ENCODE data around the gene SEMA3E. TPM values are rescaled to one million over a fixed set of nuclear protein-coding genes. Genes with fewer than 3 reads are reported as not detected.
"Not testable (repeated sequence)": the region's sequence is repeated elsewhere in the genome, so short reads cannot be mapped to it uniquely, and the experiment has no call there.

The SEMA3E gene
- total RNA-seq, 1 experiment from 2014 or later: not detected

GRCh38 chr7:83562960-83563359 is 86.0 kb downstream of the SEMA3E start:
- H2AFZ ChIP-seq (ENCODE audit: low read length): no peak overlapping the region
- DNase-seq: no peak
- H3K27me3 ChIP-seq (ENCODE audit: low read length): no peaks in the 10 kb centered on the region
- H3K79me2 ChIP-seq (ENCODE audit: low read length): no peaks in the 10 kb centered on the region
- H3K27ac ChIP-seq (ENCODE audit: low read length): no peak overlapping the region
- H3K36me3 ChIP-seq (ENCODE audit: insufficient read depth, low read length): no peaks in the 10 kb centered on the region
- H3K9me2 ChIP-seq (replicated peaks; ENCODE audit: insufficient read depth, low read length): no peaks in the 10 kb centered on the region
- H4K20me1 ChIP-seq (ENCODE audit: insufficient read depth, low read depth, low read length): no peaks in the 10 kb centered on the region
- H3K9me3 ChIP-seq (ENCODE audit: low read length): peaks cover 32% of the 10 kb centered on the region
- H3K4me1 ChIP-seq (ENCODE audit: low read length): no peaks in the 10 kb centered on the region
- H3K9ac ChIP-seq (ENCODE audit: low read length): no peak overlapping the region
- no peak overlapping the region for H3K4me3 ChIP-seq (ENCODE audit: low read length)
- no peak overlapping the region for H3K4me2 ChIP-seq (ENCODE audit: low read depth, low read length, poor library complexity, severe bottlenecking)

GRCh38 chr7:83562289-83562688 is 86.7 kb downstream of the SEMA3E start:
- Histone ChIP-seq H3K79me2 (ENCODE audit: low read length) (no peaks in the 10 kb centered on the region), H3K4me3 (ENCODE audit: low read length) (no peak overlapping the region), H3K27ac (ENCODE audit: low read length) (no peak overlapping the region), H3K4me2 (ENCODE audit: low read depth, low read length, poor library complexity, severe bottlenecking) (no peak overlapping the region), H3K9me3 (ENCODE audit: low read length) (peaks cover 36% of the 10 kb centered on the region), H2AFZ (ENCODE audit: low read length) (no peak overlapping the region), H4K20me1 (ENCODE audit: insufficient read depth, low read depth, low read length) (no peaks in the 10 kb centered on the region), H3K27me3 (ENCODE audit: low read length) (no peaks in the 10 kb centered on the region), H3K9me2 (replicated peaks; ENCODE audit: insufficient read depth, low read length) (no peaks in the 10 kb centered on the region), H3K4me1 (ENCODE audit: low read length) (no peaks in the 10 kb centered on the region), H3K36me3 (ENCODE audit: insufficient read depth, low read length) (no peaks in the 10 kb centered on the region), H3K9ac (ENCODE audit: low read length) (no peak overlapping the region)
- no peak for DNase-seq

GRCh38 chr7:83559887-83560286 is 89.1 kb downstream of the SEMA3E start:
- Histone ChIP-seq H3K36me3 (ENCODE audit: insufficient read depth, low read length) (no peaks in the 10 kb centered on the region), H3K9me2 (replicated peaks; ENCODE audit: insufficient read depth, low read length) (no peaks in the 10 kb centered on the region), H3K4me2 (ENCODE audit: low read depth, low read length, poor library complexity, severe bottlenecking) (no peak overlapping the region), H3K4me1 (ENCODE audit: low read length) (no peaks in the 10 kb centered on the region), H4K20me1 (ENCODE audit: insufficient read depth, low read depth, low read length) (no peaks in the 10 kb centered on the region), H3K4me3 (ENCODE audit: low read length) (no peak overlapping the region), H2AFZ (ENCODE audit: low read length) (no peak overlapping the region), H3K27me3 (ENCODE audit: low read length) (no peaks in the 10 kb centered on the region), H3K9me3 (ENCODE audit: low read length) (peaks cover 29% of the 10 kb centered on the region), H3K9ac (ENCODE audit: low read length) (no peak overlapping the region), H3K27ac (ENCODE audit: low read length) (no peak overlapping the region), H3K79me2 (ENCODE audit: low read length) (no peaks in the 10 kb centered on the region)
- no peak for DNase-seq

- not testable (repeated sequence) for H3K4me3 ChIP-seq (ENCODE audit: low read length); H3K4me2 ChIP-seq (ENCODE audit: low read depth, low read length, poor library complexity, severe bottlenecking); H4K20me1 ChIP-seq (ENCODE audit: insufficient read depth, low read depth, low read length); H3K79me2 ChIP-seq (ENCODE audit: low read length); H3K36me3 ChIP-seq (ENCODE audit: insufficient read depth, low read length); H3K27me3 ChIP-seq (ENCODE audit: low read length); H3K4me1 ChIP-seq (ENCODE audit: low read length); H3K9me2 ChIP-seq (replicated peaks; ENCODE audit: insufficient read depth, low read length); H2AFZ ChIP-seq (ENCODE audit: low read length); H3K9ac ChIP-seq (ENCODE audit: low read length); DNase-seq; H3K27ac ChIP-seq (ENCODE audit: low read length)
- peaks cover 36% of the 10 kb centered on the region for H3K9me3 ChIP-seq (ENCODE audit: low read length)
These were observed 96.4 kb downstream of the SEMA3E start for GRCh38 chr7:83552556-83552955.

GRCh38 chr7:83550100-83550499 is 98.8 kb downstream of the SEMA3E start:
- no peaks in the 10 kb centered on the region for H3K36me3 ChIP-seq (ENCODE audit: insufficient read depth, low read length)
- H3K9me3 ChIP-seq (ENCODE audit: low read length): peaks cover 41% of the 10 kb centered on the region
- no peak overlapping the region for H3K9ac ChIP-seq (ENCODE audit: low read length)
- no peak overlapping the region for H3K4me3 ChIP-seq (ENCODE audit: low read length)
- no peak overlapping the region for H3K4me2 ChIP-seq (ENCODE audit: low read depth, low read length, poor library complexity, severe bottlenecking)
- no peaks in the 10 kb centered on the region for H3K4me1 ChIP-seq (ENCODE audit: low read length)
- DNase-seq: no peak
- H3K9me2 ChIP-seq (replicated peaks; ENCODE audit: insufficient read depth, low read length): no peaks in the 10 kb centered on the region
- H3K27ac ChIP-seq (ENCODE audit: low read length): no peak overlapping the region
- H4K20me1 ChIP-seq (ENCODE audit: insufficient read depth, low read depth, low read length): no peaks in the 10 kb centered on the region
- no peaks in the 10 kb centered on the region for H3K79me2 ChIP-seq (ENCODE audit: low read length)
- no peak overlapping the region for H2AFZ ChIP-seq (ENCODE audit: low read length)
- H3K27me3 ChIP-seq (ENCODE audit: low read length): no peaks in the 10 kb centered on the region

- DNase-seq: no peak
- H3K4me1 ChIP-seq (ENCODE audit: low read length): no peaks in the 10 kb centered on the region
- no peaks in the 10 kb centered on the region for H3K9me2 ChIP-seq (replicated peaks; ENCODE audit: insufficient read depth, low read length)
- no peak overlapping the region for H3K9ac ChIP-seq (ENCODE audit: low read length)
- no peak overlapping the region for H3K27ac ChIP-seq (ENCODE audit: low read length)
- no peak overlapping the region for H3K4me3 ChIP-seq (ENCODE audit: low read length)
- H4K20me1 ChIP-seq (ENCODE audit: insufficient read depth, low read depth, low read length): no peaks in the 10 kb centered on the region
- H3K79me2 ChIP-seq (ENCODE audit: low read length): no peaks in the 10 kb centered on the region
- peaks cover 46% of the 10 kb centered on the region for H3K9me3 ChIP-seq (ENCODE audit: low read length)
- H2AFZ ChIP-seq (ENCODE audit: low read length): no peak overlapping the region
- no peak overlapping the region for H3K4me2 ChIP-seq (ENCODE audit: low read depth, low read length, poor library complexity, severe bottlenecking)
- H3K36me3 ChIP-seq (ENCODE audit: insufficient read depth, low read length): no peaks in the 10 kb centered on the region
- no peaks in the 10 kb centered on the region for H3K27me3 ChIP-seq (ENCODE audit: low read length)
These were observed 100.7 kb downstream of the SEMA3E start for GRCh38 chr7:83548250-83548649.

- Histone ChIP-seq H3K4me2 (ENCODE audit: low read depth, low read length, poor library complexity, severe bottlenecking) (no peak overlapping the region), H3K27me3 (ENCODE audit: low read length) (no peaks in the 10 kb centered on the region), H2AFZ (ENCODE audit: low read length) (no peak overlapping the region), H3K9me2 (replicated peaks; ENCODE audit: insufficient read depth, low read length) (no peaks in the 10 kb centered on the region), H4K20me1 (ENCODE audit: insufficient read depth, low read depth, low read length) (no peaks in the 10 kb centered on the region), H3K79me2 (ENCODE audit: low read length) (no peaks in the 10 kb centered on the region), H3K27ac (ENCODE audit: low read length) (no peak overlapping the region), H3K4me1 (ENCODE audit: low read length) (no peaks in the 10 kb centered on the region), H3K36me3 (ENCODE audit: insufficient read depth, low read length) (no peaks in the 10 kb centered on the region), H3K4me3 (ENCODE audit: low read length) (no peak overlapping the region), H3K9me3 (ENCODE audit: low read length) (peaks cover 53% of the 10 kb centered on the region), H3K9ac (ENCODE audit: low read length) (no peak overlapping the region)
- DNase-seq: no peak
These were observed 101.4 kb downstream of the SEMA3E start for GRCh38 chr7:83547526-83547925.

- no peaks in the 10 kb centered on the region for H3K27me3 ChIP-seq (ENCODE audit: low read length)
- no peak for DNase-seq
- H3K9me3 ChIP-seq (ENCODE audit: low read length): peaks cover 54% of the 10 kb centered on the region
- no peaks in the 10 kb centered on the region for H3K36me3 ChIP-seq (ENCODE audit: insufficient read depth, low read length)
- no peaks in the 10 kb centered on the region for H3K79me2 ChIP-seq (ENCODE audit: low read length)
- H3K4me3 ChIP-seq (ENCODE audit: low read length): no peak overlapping the region
- no peak overlapping the region for H3K27ac ChIP-seq (ENCODE audit: low read length)
- H3K9me2 ChIP-seq (replicated peaks; ENCODE audit: insufficient read depth, low read length): no peaks in the 10 kb centered on the region
- no peaks in the 10 kb centered on the region for H3K4me1 ChIP-seq (ENCODE audit: low read length)
- no peak overlapping the region for H3K4me2 ChIP-seq (ENCODE audit: low read depth, low read length, poor library complexity, severe bottlenecking)
- no peaks in the 10 kb centered on the region for H4K20me1 ChIP-seq (ENCODE audit: insufficient read depth, low read depth, low read length)
- H3K9ac ChIP-seq (ENCODE audit: low read length): no peak overlapping the region
- no peak overlapping the region for H2AFZ ChIP-seq (ENCODE audit: low read length)
These were observed 102.4 kb downstream of the SEMA3E start for GRCh38 chr7:83546586-83546985.

All from Karpas-422 (cell line).